ENCODE data around the gene OGFOD2. TPM values are rescaled to one million over a fixed set of nuclear protein-coding genes. Genes with fewer than 3 reads are reported as not detected.
A peak's percentile ranks its signal among the peaks of the same experiment; 100 is the strongest.

The OGFOD2 gene
- total and polyA plus RNA-seq, 9 of the 15 experiments (the other 6 are each of a cell fraction or from before 2014, with no cell fraction given) = 1.4 to 111 (median 18.5) TPM

GRCh38 chr12:122980183-122981035 is 5.4 kb downstream of the OGFOD2 start, which contains the start of gene ARL6IP4 (continued):
- TF ChIP-seq NFE2 (IDR thresholded peaks at IDR 0.05; ENCODE audit: low read depth) (no peak), ZNF134 (CRISPR knock-in tag; conservative IDR thresholded peaks at IDR 0.05) (no peak), NUFIP1 (IDR thresholded peaks at IDR 0.05; ENCODE audit: partially characterized antibody) (no peak), MXD1 (CRISPR knock-in tag; IDR thresholded peaks at IDR 0.05; ENCODE audit: borderline replicate concordance, poor library complexity, severe bottlenecking) (no peak), ZNF436 (CRISPR knock-in tag; IDR thresholded peaks at IDR 0.05) (no peak), NR3C1 (CRISPR knock-in tag; IDR thresholded peaks at IDR 0.05) (peak; percentile 1; the same call in 1 of the 2 replicates), MTA3 (IDR thresholded peaks at IDR 0.05; ENCODE audit: borderline replicate concordance) (peak; percentile 85), KLF13 (tag; IDR thresholded peaks at IDR 0.05; ENCODE audit: borderline replicate concordance, low read depth) (no peak; the same call in 1 of the 2 replicates), ELF4 (CRISPR knock-in tag; IDR thresholded peaks at IDR 0.05) (no peak; the same call in 1 of the 2 replicates), PCBP1 (IDR thresholded peaks at IDR 0.05; ENCODE audit: low read depth, low read length, poor library complexity, severe bottlenecking) (peak; percentile 72), CSDE1 (IDR thresholded peaks at IDR 0.05) (no peak), ATF3 (IDR thresholded peaks at IDR 0.05) (no peak), ATF3 (CRISPR knock-in tag; conservative IDR thresholded peaks at IDR 0.05) (no peak), ZSCAN32 (CRISPR knock-in tag; IDR thresholded peaks at IDR 0.05) (peak; percentile 47; the same call in 1 of the 2 replicates), MCM3 (IDR thresholded peaks at IDR 0.05) (no peak), HNRNPLL (IDR thresholded peaks at IDR 0.05; ENCODE audit: low read depth, low read length, poor library complexity, severe bottlenecking) (no peak), KLF1 (tag; IDR thresholded peaks at IDR 0.05) (no peak; the same call in 1 of the 2 replicates), SMAD3 (CRISPR knock-in tag; conservative IDR thresholded peaks at IDR 0.05) (no peak), ESRRA (IDR thresholded peaks at IDR 0.05; ENCODE audit: borderline replicate concordance, low read depth) (peak; percentile 37; the same call in 1 of the 2 replicates), ZFP1 (CRISPR knock-in tag; IDR thresholded peaks at IDR 0.05) (no peak), TCF3 (CRISPR knock-in tag; IDR thresholded peaks at IDR 0.05) (no peak; the same call in 1 of the 2 replicates)
- TF ChIP-seq, protein P1, sequence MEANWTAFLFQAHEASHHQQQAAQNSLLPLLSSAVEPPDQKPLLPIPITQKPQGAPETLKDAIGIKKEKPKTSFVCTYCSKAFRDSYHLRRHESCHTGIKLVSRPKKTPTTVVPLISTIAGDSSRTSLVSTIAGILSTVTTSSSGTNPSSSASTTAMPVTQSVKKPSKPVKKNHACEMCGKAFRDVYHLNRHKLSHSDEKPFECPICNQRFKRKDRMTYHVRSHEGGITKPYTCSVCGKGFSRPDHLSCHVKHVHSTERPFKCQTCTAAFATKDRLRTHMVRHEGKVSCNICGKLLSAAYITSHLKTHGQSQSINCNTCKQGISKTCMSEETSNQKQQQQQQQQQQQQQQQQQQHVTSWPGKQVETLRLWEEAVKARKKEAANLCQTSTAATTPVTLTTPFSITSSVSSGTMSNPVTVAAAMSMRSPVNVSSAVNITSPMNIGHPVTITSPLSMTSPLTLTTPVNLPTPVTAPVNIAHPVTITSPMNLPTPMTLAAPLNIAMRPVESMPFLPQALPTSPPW (CRISPR knock-in tag; IDR thresholded peaks at IDR 0.05) = peak; percentile 83
- TF ChIP-seq, protein P2, sequence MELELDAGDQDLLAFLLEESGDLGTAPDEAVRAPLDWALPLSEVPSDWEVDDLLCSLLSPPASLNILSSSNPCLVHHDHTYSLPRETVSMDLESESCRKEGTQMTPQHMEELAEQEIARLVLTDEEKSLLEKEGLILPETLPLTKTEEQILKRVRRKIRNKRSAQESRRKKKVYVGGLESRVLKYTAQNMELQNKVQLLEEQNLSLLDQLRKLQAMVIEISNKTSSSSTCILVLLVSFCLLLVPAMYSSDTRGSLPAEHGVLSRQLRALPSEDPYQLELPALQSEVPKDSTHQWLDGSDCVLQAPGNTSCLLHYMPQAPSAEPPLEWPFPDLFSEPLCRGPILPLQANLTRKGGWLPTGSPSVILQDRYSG (tag; conservative IDR thresholded peaks at IDR 0.05; ENCODE audit: low read depth) = no peak
- TF ChIP-seq, protein P3, sequence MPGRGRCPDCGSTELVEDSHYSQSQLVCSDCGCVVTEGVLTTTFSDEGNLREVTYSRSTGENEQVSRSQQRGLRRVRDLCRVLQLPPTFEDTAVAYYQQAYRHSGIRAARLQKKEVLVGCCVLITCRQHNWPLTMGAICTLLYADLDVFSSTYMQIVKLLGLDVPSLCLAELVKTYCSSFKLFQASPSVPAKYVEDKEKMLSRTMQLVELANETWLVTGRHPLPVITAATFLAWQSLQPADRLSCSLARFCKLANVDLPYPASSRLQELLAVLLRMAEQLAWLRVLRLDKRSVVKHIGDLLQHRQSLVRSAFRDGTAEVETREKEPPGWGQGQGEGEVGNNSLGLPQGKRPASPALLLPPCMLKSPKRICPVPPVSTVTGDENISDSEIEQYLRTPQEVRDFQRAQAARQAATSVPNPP (IDR thresholded peaks at IDR 0.05; ENCODE audit: borderline replicate concordance, insufficient read depth, insufficient read length) = no peak

Measured in K562 (cell line).